Measurements from ENCODE around the gene SMTNL2.
A peak's percentile ranks its signal among the peaks of the same experiment; 100 is the strongest.

The SMTNL2 gene

GRCh38 chr17:4549781-4550533 is 34.4 kb upstream of the SMTNL2 start:
- DNase-seq (ENCODE audit: low read depth) = no peak
- TF ChIP-seq MYC (IDR thresholded peaks at IDR 0.05; ENCODE audit: low read depth, low read length) (no peak), MAX (IDR thresholded peaks at IDR 0.05; ENCODE audit: low read depth, low read length) (no peak), POLR2A (IDR thresholded peaks at IDR 0.05; ENCODE audit: extremely low read depth, insufficient read length) (no peak), CTCF (IDR thresholded peaks at IDR 0.05; ENCODE audit: low read depth, low read length) (no peak)
- H3K4me3 ChIP-seq (ENCODE audit: low read depth, low read length) = no peak overlapping the region

GRCh38 chr17:4550534-4551039 is 33.7 kb upstream of the SMTNL2 start:
- DNase-seq (ENCODE audit: low read depth) = no peak
- H3K4me3 ChIP-seq (ENCODE audit: low read depth, low read length) = no peak overlapping the region
- TF ChIP-seq MAX (IDR thresholded peaks at IDR 0.05; ENCODE audit: low read depth, low read length) (no peak), CTCF (IDR thresholded peaks at IDR 0.05; ENCODE audit: low read depth, low read length) (no peak), POLR2A (IDR thresholded peaks at IDR 0.05; ENCODE audit: extremely low read depth, insufficient read length) (no peak), MYC (IDR thresholded peaks at IDR 0.05; ENCODE audit: low read depth, low read length) (no peak)

- peak; percentile 45 for DNase-seq (ENCODE audit: low read depth)
- TF ChIP-seq MYC (IDR thresholded peaks at IDR 0.05; ENCODE audit: low read depth, low read length) (no peak), CTCF (IDR thresholded peaks at IDR 0.05; ENCODE audit: low read depth, low read length) (no peak), POLR2A (IDR thresholded peaks at IDR 0.05; ENCODE audit: extremely low read depth, insufficient read length) (no peak), MAX (IDR thresholded peaks at IDR 0.05; ENCODE audit: low read depth, low read length) (no peak)
- H3K4me3 ChIP-seq (ENCODE audit: low read depth, low read length) = no peak overlapping the region
Observed at GRCh38 chr17:4551141-4551540, 33.2 kb upstream of the SMTNL2 start.

GRCh38 chr17:4551796-4552525 is 32.4 kb upstream of the SMTNL2 start:
- no peak for DNase-seq (ENCODE audit: low read depth)
- TF ChIP-seq CTCF (IDR thresholded peaks at IDR 0.05; ENCODE audit: low read depth, low read length) (no peak), MAX (IDR thresholded peaks at IDR 0.05; ENCODE audit: low read depth, low read length) (no peak), POLR2A (IDR thresholded peaks at IDR 0.05; ENCODE audit: extremely low read depth, insufficient read length) (no peak), MYC (IDR thresholded peaks at IDR 0.05; ENCODE audit: low read depth, low read length) (no peak)
- H3K4me3 ChIP-seq (ENCODE audit: low read depth, low read length) = no peak overlapping the region

GRCh38 chr17:4553669-4554068 is 30.7 kb upstream of the SMTNL2 start:
- peak overlapping the region; percentile 90 for H3K4me3 ChIP-seq (ENCODE audit: low read depth, low read length)
- TF ChIP-seq MAX (IDR thresholded peaks at IDR 0.05; ENCODE audit: low read depth, low read length) = no peak
- no peak for TF ChIP-seq MYC (IDR thresholded peaks at IDR 0.05; ENCODE audit: low read depth, low read length)
- no peak for TF ChIP-seq POLR2A (IDR thresholded peaks at IDR 0.05; ENCODE audit: extremely low read depth, insufficient read length)
- TF ChIP-seq CTCF (IDR thresholded peaks at IDR 0.05; ENCODE audit: low read depth, low read length) = no peak
- no peak for DNase-seq (ENCODE audit: low read depth)

Data from NB4 (cell line).